NT2/D1 (cell line): ENCODE measurements around the gene CCDC171.

Experiments
- DNase-seq: peaks from one replicate; pipeline ENCODE4 v3.0.0-alpha.2; 2011; ENCODE audit warnings: low read depth, low spot score
- H3K27me3 ChIP-seq: 2 replicates; pipeline ENCODE4 v1.6.0; 2011; ENCODE audit warnings: mild to moderate bottlenecking; ENCODE audit not compliant: insufficient read length, insufficient read depth
- H3K36me3 ChIP-seq: 2 replicates; pipeline ENCODE4 v1.6.1; 2011; ENCODE audit warnings: mild to moderate bottlenecking, low read length, mixed read lengths; ENCODE audit not compliant: insufficient read depth, insufficient read length
- H3K4me1 ChIP-seq: 2 replicates; pipeline ENCODE4 v1.5.1; 2011; ENCODE audit not compliant: insufficient read depth, insufficient read length
- H3K4me3 ChIP-seq: 2 replicates; pipeline ENCODE4 v1.5.1; 2011; ENCODE audit warnings: low read depth; ENCODE audit not compliant: insufficient read length
- H3K9ac ChIP-seq: 2 replicates; pipeline ENCODE4 v1.6.0; 2011; ENCODE audit warnings: low read depth; ENCODE audit not compliant: insufficient read length
- H3K9me3 ChIP-seq: 2 replicates; pipeline ENCODE4 v1.5.1; 2011; ENCODE audit warnings: mild to moderate bottlenecking, low read length; ENCODE audit not compliant: insufficient read depth
- SUZ12 ChIP-seq: IDR thresholded peaks from 2 replicates; pipeline ENCODE4 v1.6.1; 2011; ENCODE audit not compliant: insufficient read length, insufficient read depth; ENCODE audit errors: extremely low read depth
- YY1 ChIP-seq: IDR thresholded peaks from 2 replicates; pipeline ENCODE4 v1.6.1; 2011; ENCODE audit not compliant: insufficient read length, insufficient read depth
- ZNF274 ChIP-seq: IDR thresholded peaks from 2 replicates; pipeline ENCODE4 v1.6.1; 2011; ENCODE audit warnings: mild to moderate bottlenecking, low read depth, low read length

CCDC171 gene

DNA sequence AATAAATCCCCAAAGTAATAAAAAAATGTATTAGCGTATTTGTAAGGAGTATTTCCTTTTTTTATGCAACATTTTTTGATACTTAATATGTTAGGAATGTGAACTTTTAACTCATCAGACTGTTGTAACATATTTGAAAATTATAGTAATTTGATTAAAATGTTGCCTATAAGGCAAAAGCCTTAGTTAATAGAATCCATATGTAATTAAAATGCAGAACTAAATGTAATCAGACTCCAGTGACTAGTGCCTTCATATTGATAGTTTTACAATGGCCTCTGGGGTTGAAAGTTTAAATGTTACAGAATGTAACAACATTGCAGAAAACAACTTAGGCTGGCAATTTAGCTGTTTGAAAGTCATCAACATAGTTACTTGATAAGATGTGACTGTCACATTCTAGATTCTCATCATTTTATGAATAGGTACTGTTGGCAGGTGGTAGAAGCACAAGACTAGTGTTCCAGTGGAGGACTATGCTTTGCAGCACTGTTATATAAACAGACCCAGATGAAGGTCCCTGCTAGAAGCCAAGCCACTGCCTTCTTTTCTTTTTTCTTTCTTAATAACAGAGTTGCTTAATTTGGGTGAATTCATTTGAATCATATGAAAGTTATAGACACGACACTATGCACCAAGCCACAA, 382.9 kb downstream of the CCDC171 start:
- no peaks in the 10 kb centered on the region for H3K36me3 ChIP-seq
- no peaks in the 10 kb centered on the region for H3K4me1 ChIP-seq
- no peak for DNase-seq
- H3K27me3 ChIP-seq: no peaks in the 10 kb centered on the region
- no peak overlapping the region for H3K9ac ChIP-seq
- 0 out of 2 replicates have a peak, but pooled peaks cover 3% of the 10 kb centered on the region for H3K9me3 ChIP-seq
- no peak overlapping the region for H3K4me3 ChIP-seq
- TF ChIP-seq ZNF274 (no peak), YY1 (no peak), SUZ12 (no peak)

DNA sequence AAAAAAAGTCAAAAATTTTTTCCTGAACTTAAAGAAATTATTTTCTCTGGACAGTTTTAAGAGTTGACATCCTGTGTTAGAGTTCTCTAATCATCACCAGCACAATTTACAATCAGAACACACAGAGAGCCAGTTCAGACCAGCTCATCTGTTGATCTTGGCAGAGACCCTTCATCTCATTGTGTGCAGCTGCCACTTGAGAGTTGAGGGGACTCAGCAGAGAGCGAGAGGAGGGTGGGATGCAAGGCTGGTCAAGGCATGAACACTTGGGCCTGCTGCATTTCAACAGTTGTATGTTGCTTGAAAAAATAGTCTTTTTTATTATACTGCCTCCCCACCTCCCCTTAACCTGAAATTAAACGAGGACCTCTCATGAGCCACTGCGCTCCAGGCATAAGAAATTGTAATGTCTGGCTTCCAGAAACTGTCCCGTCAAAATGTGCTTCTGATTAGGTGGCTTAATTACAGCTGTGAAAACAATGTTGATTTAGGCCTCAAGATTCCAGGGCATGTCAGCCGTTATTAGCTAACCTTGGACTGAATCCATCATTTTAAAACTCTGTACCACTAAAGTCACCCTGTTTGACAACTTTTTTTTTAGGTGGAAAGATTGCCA, 383.6 kb downstream of the CCDC171 start:
- no peak for DNase-seq
- Histone ChIP-seq H3K9me3 (0 out of 2 replicates have a peak, but pooled peaks cover 3% of the 10 kb centered on the region), H3K4me3 (no peak overlapping the region), H3K9ac (no peak overlapping the region), H3K4me1 (no peaks in the 10 kb centered on the region), H3K27me3 (no peaks in the 10 kb centered on the region), H3K36me3 (no peaks in the 10 kb centered on the region)
- TF ChIP-seq YY1 (no peak), ZNF274 (no peak)

DNA sequence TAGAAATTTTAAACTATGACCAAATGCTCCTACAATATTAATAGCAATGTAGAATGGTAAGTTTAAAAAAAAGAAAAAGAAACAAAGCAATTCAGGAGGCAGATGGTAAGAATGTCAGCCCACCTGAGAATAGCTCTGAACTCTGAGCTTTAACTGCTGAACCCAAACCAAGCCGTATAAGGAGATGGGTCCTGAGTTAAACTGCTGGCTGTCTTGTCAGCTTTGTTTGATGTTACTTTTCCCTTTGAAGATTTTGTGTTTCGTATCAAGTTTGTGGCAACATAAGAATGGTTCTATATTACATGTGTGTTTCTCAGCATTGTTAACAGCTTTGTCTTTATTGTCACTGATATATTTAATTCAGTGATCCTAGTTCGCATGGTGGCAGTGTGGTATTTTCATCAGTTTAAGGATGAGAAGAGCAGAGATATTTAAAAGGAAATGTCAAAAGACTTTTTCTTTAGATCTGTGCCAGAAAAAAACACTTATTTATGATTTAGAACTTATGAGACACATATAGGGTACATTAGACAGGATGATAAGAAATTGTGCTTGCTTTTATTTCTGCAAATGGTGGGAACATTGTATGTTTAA, 390.1 kb downstream of the CCDC171 start:
- TF ChIP-seq YY1 (no peak), SUZ12 (no peak), ZNF274 (no peak)
- H3K4me1 ChIP-seq: no peaks in the 10 kb centered on the region
- H3K27me3 ChIP-seq: no peaks in the 10 kb centered on the region
- H3K9me3 ChIP-seq: no peaks in the 10 kb centered on the region
- no peak for DNase-seq
- no peaks in the 10 kb centered on the region for H3K36me3 ChIP-seq
- no peak overlapping the region for H3K4me3 ChIP-seq
- no peak overlapping the region for H3K9ac ChIP-seq

DNA sequence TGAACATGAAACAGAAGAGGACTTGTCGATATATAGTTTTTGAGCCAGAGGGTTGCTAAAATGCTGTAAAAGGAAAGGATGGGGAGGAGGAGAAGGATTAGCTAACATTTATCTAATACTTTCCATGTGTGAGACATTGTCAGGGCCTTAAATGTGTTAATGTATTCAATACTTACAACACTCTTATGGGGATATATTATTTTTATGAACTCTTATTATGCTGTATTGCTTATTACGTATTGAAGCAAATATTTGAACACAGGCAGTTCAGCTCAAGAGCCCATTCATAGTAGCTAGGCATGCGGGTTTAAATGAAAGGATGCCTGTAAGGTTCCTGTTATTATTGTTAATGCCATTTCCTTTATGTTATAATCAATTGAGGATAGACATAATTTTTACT, 391.5 kb downstream of the CCDC171 start:
- Histone ChIP-seq H3K9ac (no peak overlapping the region), H3K9me3 (no peaks in the 10 kb centered on the region)
- no peak for DNase-seq

DNA sequence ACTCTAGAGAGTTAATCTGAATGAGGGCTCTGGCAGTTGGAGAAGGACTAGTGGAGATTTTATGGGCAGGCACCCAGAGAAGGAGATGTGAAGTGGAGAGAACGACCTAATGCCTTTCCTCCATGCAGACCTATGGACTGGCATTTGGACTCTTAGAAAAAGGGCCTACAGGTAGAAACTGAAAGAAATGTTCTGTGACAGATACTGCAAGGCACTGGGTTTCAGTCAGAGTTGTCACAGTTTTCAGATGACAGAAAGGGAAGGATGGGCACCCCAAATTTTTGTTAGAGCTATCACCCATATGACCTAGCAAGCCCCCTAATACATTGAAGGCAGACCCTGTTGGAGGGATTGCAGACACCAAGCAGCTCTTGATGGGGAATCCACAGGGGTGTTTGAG, 406.8 kb downstream of the CCDC171 start:
- no peak for TF ChIP-seq YY1
- TF ChIP-seq SUZ12: no peak
- no peak for TF ChIP-seq ZNF274
- no peaks in the 10 kb centered on the region for H3K27me3 ChIP-seq
- no peak overlapping the region for H3K4me3 ChIP-seq
- DNase-seq: no peak
- H3K4me1 ChIP-seq: no peaks in the 10 kb centered on the region
- H3K36me3 ChIP-seq: no peaks in the 10 kb centered on the region
- H3K9me3 ChIP-seq: no peaks in the 10 kb centered on the region
- H3K9ac ChIP-seq: no peak overlapping the region

More for the DNA sequence above, 391.5 kb downstream of the CCDC171 start:
- TF ChIP-seq YY1: no peak
- TF ChIP-seq SUZ12: no peak
- no peak for TF ChIP-seq ZNF274
- Histone ChIP-seq H3K36me3 (no peaks in the 10 kb centered on the region), H3K4me3 (no peak overlapping the region), H3K27me3 (no peaks in the 10 kb centered on the region), H3K4me1 (no peaks in the 10 kb centered on the region)

DNA sequence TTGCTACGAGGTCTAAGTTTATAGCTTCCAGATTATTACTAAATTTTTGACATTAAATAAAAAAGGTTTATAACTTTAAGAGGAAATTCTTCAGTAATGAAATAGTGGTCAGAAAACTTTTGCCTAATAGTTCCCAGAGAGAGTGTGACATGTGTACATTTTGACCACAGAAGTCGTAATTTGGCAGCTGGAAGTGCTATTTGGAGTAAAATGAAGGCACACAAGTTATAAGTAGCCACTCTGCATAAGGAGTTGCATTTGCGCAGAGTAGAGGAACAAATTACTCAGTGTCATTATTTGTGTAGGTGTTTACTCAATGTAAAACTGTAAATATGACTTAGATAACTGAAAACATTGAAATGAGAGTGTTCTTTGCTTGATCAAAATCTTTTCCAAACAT, 408.4 kb downstream of the CCDC171 start:
- Histone ChIP-seq H3K27me3 (no peaks in the 10 kb centered on the region), H3K4me1 (no peaks in the 10 kb centered on the region)
- TF ChIP-seq ZNF274 (no peak), YY1 (no peak), SUZ12 (no peak)

DNA sequence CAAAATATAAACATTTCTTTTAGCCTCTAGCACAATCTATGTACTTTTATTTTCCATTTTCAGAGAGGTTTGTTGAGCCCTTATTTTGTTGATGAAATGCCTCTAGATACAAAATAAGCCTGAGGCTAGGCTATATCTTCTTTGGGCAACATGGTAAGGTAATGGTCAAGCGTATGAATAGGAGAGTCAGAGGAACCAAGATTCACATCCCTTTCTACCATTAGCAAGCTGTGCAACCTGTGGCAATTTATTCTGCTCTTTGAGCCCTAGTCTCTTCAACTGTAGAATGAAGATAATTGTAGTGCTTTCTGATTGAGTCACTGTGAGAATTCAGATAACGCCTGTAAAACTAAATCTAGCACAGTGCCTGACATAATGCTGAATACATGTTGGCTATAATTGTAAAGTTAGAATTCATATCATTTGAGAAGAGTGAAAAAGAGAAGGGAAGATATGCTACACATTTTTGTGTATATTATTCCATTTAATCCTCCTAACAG, 412.5 kb downstream of the CCDC171 start:
- DNase-seq: no peak
- no peak overlapping the region for H3K9ac ChIP-seq
- no peaks in the 10 kb centered on the region for H3K36me3 ChIP-seq
- no peaks in the 10 kb centered on the region for H3K9me3 ChIP-seq
- no peaks in the 10 kb centered on the region for H3K4me1 ChIP-seq
- H3K4me3 ChIP-seq: no peak overlapping the region
- H3K27me3 ChIP-seq: no peaks in the 10 kb centered on the region
- TF ChIP-seq ZNF274: no peak
- TF ChIP-seq SUZ12: no peak
- no peak for TF ChIP-seq YY1

More for the DNA sequence above, 408.4 kb downstream of the CCDC171 start:
- no peak for DNase-seq
- Histone ChIP-seq H3K36me3 (no peaks in the 10 kb centered on the region), H3K9ac (no peak overlapping the region), H3K4me3 (no peak overlapping the region), H3K9me3 (no peaks in the 10 kb centered on the region)
